AG04449 (cell line): ENCODE measurements around the gene HNRNPUL1.

Experiments
- CTCF ChIA-PET: fragments of 350-600 bp; formaldehyde crosslinking; extraction: SDS; loops from one replicate; lab custom pipeline; 2021; ENCODE audit warnings: antibody characterized with exemption; lab: Yijun Ruan, JAX
- POLR2A ChIA-PET: fragments of 400-600, 350-600 bp; formaldehyde crosslinking; extraction: SDS; loops from one replicate; lab custom pipeline; 2020; ENCODE audit warnings: antibody characterized with exemption, inconsistent platforms; lab: Yijun Ruan, JAX
- DNase-seq: peaks from one replicate; pipeline ENCODE4 v3.0.0-alpha.2; 2010; ENCODE audit warnings: low read depth, low spot score
- H3K4me3 ChIP-seq: 2 replicates; pipeline ENCODE4 v1.5.1; 2011; ENCODE audit warnings: low read depth, mild to moderate bottlenecking, control low read depth, low read length
- CTCF ChIP-seq: IDR thresholded peaks from one replicate; pipeline ENCODE4 v1.5.1; 2011; ENCODE audit warnings: mild to moderate bottlenecking, moderate library complexity, low read length, control low read depth, inconsistent platforms; ENCODE audit not compliant: insufficient read depth; ENCODE audit errors: missing control alignments

The HNRNPUL1 gene

GRCh38 chr19:41307954-41308449, 43.8 kb downstream of the HNRNPUL1 start:
- no peak overlapping the region for H3K4me3 ChIP-seq
- DNase-seq, result no peak
- TF ChIP-seq CTCF, result no peak
- ChIA-PET POLR2A (interaction anchor here (1.0 to 1.4 kb wide), 2 partner anchors 43 to 45 kb away, joined by 3 read pairs; no protein-coding TSS in a partner anchor), CTCF (interaction anchor here (0.6 to 7.1 kb wide), 40 partner anchors 9 to 333 kb away, joined by 3 to 164 read pairs (median 8); partner anchors contain the start of genes HNRNPUL1 and TGFB1)

GRCh38 chr19:41308450-41309179, 44.4 kb downstream of the HNRNPUL1 start:
- no peak for DNase-seq
- H3K4me3 ChIP-seq, result peak overlapping the region; percentile 92
- POLR2A ChIA-PET, result interaction anchor here (0.6 to 1.4 kb wide), 6 partner anchors 10 to 105 kb away, joined by 3 to 4 read pairs (median 3); no protein-coding TSS in a partner anchor
- peak; percentile 90 for TF ChIP-seq CTCF
- CTCF ChIA-PET, result interaction anchor here (0.6 to 7.1 kb wide), 44 partner anchors 8 to 334 kb away, joined by 3 to 164 read pairs (median 6); partner anchors contain the start of genes AXL, HNRNPUL1 and TGFB1

- DNase-seq, result no peak
- no peak for TF ChIP-seq CTCF
- H3K4me3 ChIP-seq, result peak overlapping the region; percentile 92
- CTCF ChIA-PET, result interaction anchor here (0.9 to 7.1 kb wide), 39 partner anchors 8 to 335 kb away, joined by 3 to 164 read pairs (median 8); partner anchors contain the start of genes AXL, HNRNPUL1 and TGFB1
- POLR2A ChIA-PET, result interaction anchor here (0.6 to 2.4 kb wide), 9 partner anchors 11 to 105 kb away, joined by 3 to 9 read pairs (median 4); no protein-coding TSS in a partner anchor
Observed at GRCh38 chr19:41309180-41310032, 45.2 kb downstream of the HNRNPUL1 start.

- CTCF ChIA-PET, result interaction anchor here (2.1 to 7.1 kb wide), 4 partner anchors 15 to 118 kb away, joined by 10 to 164 read pairs (median 76); no protein-coding TSS in a partner anchor
- no peak for TF ChIP-seq CTCF
- no peak for DNase-seq
- peak within 1 kb of the TSS; percentile 92 for H3K4me3 ChIP-seq
- POLR2A ChIA-PET, result interaction anchor here (0.7 to 2.4 kb wide), 4 partner anchors 10 to 92 kb away, joined by 3 to 9 read pairs (median 4); no protein-coding TSS in a partner anchor
Observed at GRCh38 chr19:41310033-41310831, 46.1 kb downstream of the HNRNPUL1 start, which contains the start of gene CCDC97. Gene CCDC97, plus strand, starts transcription at chr19:41310172. Its CDS starts 139 bp downstream, at chr19:41310311.

- ChIA-PET CTCF (interaction anchor here (0.9 to 7.1 kb wide), 4 partner anchors 10 to 105 kb away, joined by 3 to 164 read pairs (median 66); no protein-coding TSS in a partner anchor), POLR2A (interaction anchor here (0.7 to 2.4 kb wide), 5 partner anchors 9 to 48 kb away, joined by 3 to 9 read pairs (median 4); no protein-coding TSS in a partner anchor)
- no peak for DNase-seq
- TF ChIP-seq CTCF, result no peak
- H3K4me3 ChIP-seq, result peak overlapping the region; percentile 92
Observed at GRCh38 chr19:41311072-41311471, 46.9 kb downstream of the HNRNPUL1 start.
